Brain microvascular endothelial cell (primary cell): ENCODE results near the gene PLEKHJ1.

ENCODE experiments used
- DNase-seq: peaks from one replicate; pipeline ENCODE4 v3.0.0-alpha.2; 2020
- H3K27ac ChIP-seq: fragments of 250-450 bp; sonication (Bioruptor Pico); 2 replicates; pipeline ENCODE4 v1.5.1; 2020; ENCODE audit warnings: mild to moderate bottlenecking, moderate library complexity
- H3K27me3 ChIP-seq: fragments of 250-450 bp; sonication (Bioruptor Pico); replicated peaks from 2 replicates; pipeline ENCODE4 v1.5.1; 2020; ENCODE audit warnings: mild to moderate bottlenecking
- H3K36me3 ChIP-seq: fragments of 250-450 bp; sonication (Bioruptor Pico); replicated peaks from 2 replicates; pipeline ENCODE4 v1.5.1; 2020; ENCODE audit warnings: mild to moderate bottlenecking
- H3K4me3 ChIP-seq: 2 replicates; pipeline ENCODE4 v1.5.1; 2011; ENCODE audit warnings: low read depth, mild to moderate bottlenecking, control low read depth, low read length, moderate library complexity
- in situ Hi-C: cut with HindIII; loops from 2 replicates; pipeline ENCODE4 v1.10.0; 2017; ENCODE audit warnings: low sequenced_read_pairs, low pct_ligation_motif_present
- TF ChIP-seq, protein P1 (sequence below): IDR thresholded peaks from 2 replicates; pipeline ENCODE4 v1.5.1; 2011; ENCODE audit warnings: low read depth, mild to moderate bottlenecking, moderate library complexity, low read length, control low read depth, inconsistent platforms; ENCODE audit errors: missing control alignments

PLEKHJ1 gene

DNA sequence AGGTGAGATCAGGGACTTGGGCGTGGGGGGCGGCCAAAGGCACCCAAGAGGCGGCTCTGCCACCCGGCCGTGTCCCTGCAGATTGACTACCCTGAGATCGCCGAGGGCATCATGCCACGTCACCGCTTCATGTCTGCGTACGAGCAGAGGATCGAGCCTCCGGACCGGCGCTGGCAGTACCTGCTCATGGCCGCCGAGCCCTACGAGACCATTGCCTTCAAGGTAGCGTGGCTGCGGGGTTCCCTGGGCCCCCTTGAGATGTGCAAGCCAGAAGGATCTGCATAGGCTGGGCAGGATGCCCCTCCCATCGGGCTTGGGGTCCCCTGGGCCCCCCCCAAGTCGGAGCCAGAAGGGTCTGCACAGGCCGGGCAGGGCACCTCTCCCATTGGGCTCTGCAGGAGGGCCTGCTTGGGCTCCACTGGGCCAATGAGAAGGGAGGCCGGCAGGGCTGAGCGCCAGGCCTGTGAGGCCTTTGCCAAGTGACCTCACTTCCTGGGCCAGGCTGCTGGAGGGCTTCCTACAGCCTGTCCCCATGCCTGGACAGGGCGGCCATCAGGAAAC is 10.8 kb upstream of the PLEKHJ1 start:
- TF ChIP-seq, protein P1, sequence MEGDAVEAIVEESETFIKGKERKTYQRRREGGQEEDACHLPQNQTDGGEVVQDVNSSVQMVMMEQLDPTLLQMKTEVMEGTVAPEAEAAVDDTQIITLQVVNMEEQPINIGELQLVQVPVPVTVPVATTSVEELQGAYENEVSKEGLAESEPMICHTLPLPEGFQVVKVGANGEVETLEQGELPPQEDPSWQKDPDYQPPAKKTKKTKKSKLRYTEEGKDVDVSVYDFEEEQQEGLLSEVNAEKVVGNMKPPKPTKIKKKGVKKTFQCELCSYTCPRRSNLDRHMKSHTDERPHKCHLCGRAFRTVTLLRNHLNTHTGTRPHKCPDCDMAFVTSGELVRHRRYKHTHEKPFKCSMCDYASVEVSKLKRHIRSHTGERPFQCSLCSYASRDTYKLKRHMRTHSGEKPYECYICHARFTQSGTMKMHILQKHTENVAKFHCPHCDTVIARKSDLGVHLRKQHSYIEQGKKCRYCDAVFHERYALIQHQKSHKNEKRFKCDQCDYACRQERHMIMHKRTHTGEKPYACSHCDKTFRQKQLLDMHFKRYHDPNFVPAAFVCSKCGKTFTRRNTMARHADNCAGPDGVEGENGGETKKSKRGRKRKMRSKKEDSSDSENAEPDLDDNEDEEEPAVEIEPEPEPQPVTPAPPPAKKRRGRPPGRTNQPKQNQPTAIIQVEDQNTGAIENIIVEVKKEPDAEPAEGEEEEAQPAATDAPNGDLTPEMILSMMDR: no peak
- Histone ChIP-seq H3K27ac (no peak overlapping the region), H3K36me3 (peaks cover 55% of the 10 kb centered on the region), H3K4me3 (no peak overlapping the region), H3K27me3 (peaks cover 17% of the 10 kb centered on the region)
- DNase-seq: peak; percentile 45
- in situ Hi-C loops: no loop called here

DNA sequence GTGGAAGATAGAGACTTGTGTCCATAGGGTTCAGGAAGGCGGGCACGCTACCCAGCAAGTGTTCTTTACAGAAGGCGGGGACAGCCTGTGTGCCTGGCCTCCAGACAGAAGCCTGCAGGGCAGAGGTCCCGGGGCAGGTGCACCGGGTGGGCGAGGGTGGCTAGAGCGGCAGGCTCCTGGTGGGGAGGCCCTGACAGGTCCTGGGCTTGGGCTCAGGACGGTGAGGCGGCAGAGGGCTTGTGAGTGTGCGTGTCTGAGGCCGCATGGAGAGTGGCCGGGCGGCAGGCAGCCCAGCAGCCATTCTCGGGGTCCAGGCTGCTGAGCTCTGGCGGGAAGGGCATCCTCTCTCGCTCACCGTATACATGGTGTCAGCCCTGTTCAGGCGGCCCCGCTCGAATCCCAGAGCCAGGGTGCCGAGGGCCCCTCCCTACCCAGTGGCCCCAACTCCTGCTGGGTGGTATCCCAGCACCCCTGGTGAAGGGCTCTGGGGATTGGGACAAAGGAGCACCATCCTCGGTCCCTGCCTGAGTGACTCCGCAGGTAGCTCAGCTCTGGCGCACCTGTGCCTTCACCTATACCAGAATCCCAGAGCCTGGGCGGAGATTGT is 10.0 kb upstream of the PLEKHJ1 start:
- in situ Hi-C loops: no loop called here
- H3K4me3 ChIP-seq: no peak overlapping the region
- H3K27ac ChIP-seq: no peak overlapping the region
- H3K27me3 ChIP-seq: peaks cover 11% of the 10 kb centered on the region
- peaks cover 55% of the 10 kb centered on the region for H3K36me3 ChIP-seq
- TF ChIP-seq, protein P1: no peak
- no peak for DNase-seq

DNA sequence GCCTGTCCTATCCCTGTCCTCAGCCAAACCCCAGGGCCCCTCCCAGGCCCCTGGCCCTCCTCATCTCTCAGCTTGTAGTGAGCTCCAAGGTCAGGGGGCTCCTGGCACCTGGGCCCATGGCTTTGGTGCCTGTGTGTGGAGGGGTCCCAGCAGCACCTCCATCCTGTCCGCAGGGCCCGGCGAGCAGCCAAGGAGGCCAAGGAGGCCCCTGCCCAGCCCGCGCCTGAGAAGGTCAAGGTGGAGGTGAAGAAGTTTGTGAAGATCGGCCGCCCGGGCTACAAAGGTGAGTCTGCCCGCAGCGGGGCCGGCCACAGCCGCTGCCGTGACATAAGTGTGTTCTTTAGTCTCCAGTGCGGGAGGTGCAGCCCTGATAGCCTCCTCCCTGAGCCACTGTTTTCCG is 9.1 kb upstream of the PLEKHJ1 start:
- TF ChIP-seq, protein P1: no peak
- H3K36me3 ChIP-seq: peaks cover 55% of the 10 kb centered on the region
- DNase-seq: no peak
- H3K27ac ChIP-seq: no peak overlapping the region
- no peak overlapping the region for H3K4me3 ChIP-seq
- in situ Hi-C loops: no loop called here
- H3K27me3 ChIP-seq: peaks cover 3% of the 10 kb centered on the region

DNA sequence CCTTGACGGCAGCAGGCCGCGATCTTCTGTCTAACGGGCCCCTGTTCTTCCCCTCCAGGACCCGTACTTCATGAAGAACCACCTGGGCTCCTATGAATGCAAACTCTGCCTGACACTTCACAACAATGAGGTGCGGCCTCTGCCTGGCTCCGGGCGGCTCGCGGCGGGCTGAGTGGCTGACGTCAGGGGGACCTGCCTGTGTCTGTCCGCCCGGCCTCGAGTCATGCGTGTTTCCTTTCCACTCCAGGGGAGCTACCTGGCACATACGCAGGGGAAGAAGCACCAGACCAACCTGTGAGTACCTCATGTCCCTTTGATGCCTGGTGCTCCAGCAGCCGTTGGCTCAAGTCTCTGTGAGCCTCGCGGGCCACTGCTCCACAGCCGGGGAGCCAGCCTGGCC is 8.4 kb upstream of the PLEKHJ1 start:
- Histone ChIP-seq H3K27me3 (no peaks in the 10 kb centered on the region), H3K27ac (no peak overlapping the region), H3K36me3 (peaks cover 55% of the 10 kb centered on the region), H3K4me3 (no peak overlapping the region)
- TF ChIP-seq, protein P1: no peak
- DNase-seq: no peak
- in situ Hi-C loops: no loop called here

DNA sequence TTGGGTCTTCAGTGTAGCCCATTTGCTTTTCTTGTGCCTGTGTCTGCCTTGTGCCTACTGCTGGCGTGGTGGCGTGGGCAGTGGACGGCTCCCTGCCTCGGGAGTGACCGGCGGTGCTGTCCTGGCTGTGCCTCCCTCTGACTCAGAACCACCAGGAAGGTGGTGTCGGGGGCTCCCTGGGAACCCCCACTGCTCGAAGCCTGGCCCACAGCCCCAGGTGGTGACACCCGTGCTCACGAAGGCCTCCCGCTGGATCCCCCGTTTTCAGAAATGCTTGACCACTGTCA is 7.9 kb upstream of the PLEKHJ1 start:
- Histone ChIP-seq H3K27me3 (no peaks in the 10 kb centered on the region), H3K4me3 (no peak overlapping the region), H3K36me3 (peaks cover 55% of the 10 kb centered on the region), H3K27ac (no peak overlapping the region)
- DNase-seq: no peak
- TF ChIP-seq, protein P1: no peak
- in situ Hi-C loops: no loop called here
